ENCODE data around the gene PPCDC. TPM values are rescaled to one million over a fixed set of nuclear protein-coding genes. Genes with fewer than 3 reads are reported as not detected.

Gene PPCDC
- total and polyA plus RNA-seq, 10 of the 15 experiments (the other 5 are each of a cell fraction or from before 2014, with no cell fraction given) = 32.5 to 135 (median 55.0) TPM

DNA sequence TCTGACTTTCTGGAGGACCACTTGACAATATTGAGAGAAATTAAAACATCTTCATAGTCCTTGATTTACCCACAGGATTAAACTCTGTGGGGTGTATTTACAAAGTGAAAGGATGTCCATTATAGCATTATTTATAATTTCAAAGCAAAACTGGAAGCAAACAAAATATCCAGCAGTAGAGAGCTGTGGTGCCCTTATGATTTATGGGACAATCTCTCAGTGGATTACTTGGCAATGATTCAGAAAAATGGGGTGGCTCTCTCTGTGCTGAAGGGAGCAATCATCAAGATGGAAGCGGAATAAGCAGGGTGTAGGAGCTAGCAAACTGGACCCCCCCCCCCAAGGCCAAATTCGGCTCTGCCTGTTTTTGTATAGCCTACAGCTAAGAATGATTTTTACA is 9.0 kb downstream of the PPCDC start (continued):
- TF ChIP-seq, protein P1, sequence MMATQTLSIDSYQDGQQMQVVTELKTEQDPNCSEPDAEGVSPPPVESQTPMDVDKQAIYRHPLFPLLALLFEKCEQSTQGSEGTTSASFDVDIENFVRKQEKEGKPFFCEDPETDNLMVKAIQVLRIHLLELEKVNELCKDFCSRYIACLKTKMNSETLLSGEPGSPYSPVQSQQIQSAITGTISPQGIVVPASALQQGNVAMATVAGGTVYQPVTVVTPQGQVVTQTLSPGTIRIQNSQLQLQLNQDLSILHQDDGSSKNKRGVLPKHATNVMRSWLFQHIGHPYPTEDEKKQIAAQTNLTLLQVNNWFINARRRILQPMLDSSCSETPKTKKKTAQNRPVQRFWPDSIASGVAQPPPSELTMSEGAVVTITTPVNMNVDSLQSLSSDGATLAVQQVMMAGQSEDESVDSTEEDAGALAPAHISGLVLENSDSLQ (IDR thresholded peaks at IDR 0.05) = no peak
- TF ChIP-seq, protein P2, sequence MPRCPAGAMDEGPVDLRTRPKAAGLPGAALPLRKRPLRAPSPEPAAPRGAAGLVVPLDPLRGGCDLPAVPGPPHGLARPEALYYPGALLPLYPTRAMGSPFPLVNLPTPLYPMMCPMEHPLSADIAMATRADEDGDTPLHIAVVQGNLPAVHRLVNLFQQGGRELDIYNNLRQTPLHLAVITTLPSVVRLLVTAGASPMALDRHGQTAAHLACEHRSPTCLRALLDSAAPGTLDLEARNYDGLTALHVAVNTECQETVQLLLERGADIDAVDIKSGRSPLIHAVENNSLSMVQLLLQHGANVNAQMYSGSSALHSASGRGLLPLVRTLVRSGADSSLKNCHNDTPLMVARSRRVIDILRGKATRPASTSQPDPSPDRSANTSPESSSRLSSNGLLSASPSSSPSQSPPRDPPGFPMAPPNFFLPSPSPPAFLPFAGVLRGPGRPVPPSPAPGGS (IDR thresholded peaks at IDR 0.05; ENCODE audit: borderline replicate concordance, insufficient read depth, low read depth, low read length, poor library complexity, severe bottlenecking) = no peak
- TF ChIP-seq RUNX3 (IDR thresholded peaks at IDR 0.05; ENCODE audit: low read length) = no peak

DNA sequence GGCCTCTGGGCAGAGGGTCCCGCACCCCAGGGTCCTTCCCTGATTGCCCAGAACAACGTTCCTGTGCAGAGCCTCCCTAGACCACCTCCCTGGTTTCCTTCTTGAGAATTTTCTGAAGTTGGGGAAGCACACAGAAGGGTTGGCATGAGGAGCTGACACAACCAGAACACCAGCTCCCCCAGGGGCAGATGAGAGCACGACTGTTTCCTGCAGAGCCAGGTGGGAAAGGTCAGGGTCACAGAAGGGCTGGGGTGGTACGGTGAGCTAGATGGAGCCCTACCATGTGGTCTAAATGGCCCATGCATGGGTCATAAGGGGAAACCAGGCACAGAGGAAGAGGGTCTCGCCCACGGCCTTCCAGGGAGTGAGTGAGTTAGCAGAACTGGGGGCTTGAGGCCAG is 10.4 kb downstream of the PPCDC start:
- no peaks in the 10 kb centered on the region for H3K9me3 ChIP-seq (replicated peaks; ENCODE audit: control insufficient read depth, insufficient read depth, low read length)
- peaks cover 41% of the 10 kb centered on the region for H3K4me1 ChIP-seq (ENCODE audit: control insufficient read depth, insufficient read depth, low read length)
- TF ChIP-seq, protein P3, sequence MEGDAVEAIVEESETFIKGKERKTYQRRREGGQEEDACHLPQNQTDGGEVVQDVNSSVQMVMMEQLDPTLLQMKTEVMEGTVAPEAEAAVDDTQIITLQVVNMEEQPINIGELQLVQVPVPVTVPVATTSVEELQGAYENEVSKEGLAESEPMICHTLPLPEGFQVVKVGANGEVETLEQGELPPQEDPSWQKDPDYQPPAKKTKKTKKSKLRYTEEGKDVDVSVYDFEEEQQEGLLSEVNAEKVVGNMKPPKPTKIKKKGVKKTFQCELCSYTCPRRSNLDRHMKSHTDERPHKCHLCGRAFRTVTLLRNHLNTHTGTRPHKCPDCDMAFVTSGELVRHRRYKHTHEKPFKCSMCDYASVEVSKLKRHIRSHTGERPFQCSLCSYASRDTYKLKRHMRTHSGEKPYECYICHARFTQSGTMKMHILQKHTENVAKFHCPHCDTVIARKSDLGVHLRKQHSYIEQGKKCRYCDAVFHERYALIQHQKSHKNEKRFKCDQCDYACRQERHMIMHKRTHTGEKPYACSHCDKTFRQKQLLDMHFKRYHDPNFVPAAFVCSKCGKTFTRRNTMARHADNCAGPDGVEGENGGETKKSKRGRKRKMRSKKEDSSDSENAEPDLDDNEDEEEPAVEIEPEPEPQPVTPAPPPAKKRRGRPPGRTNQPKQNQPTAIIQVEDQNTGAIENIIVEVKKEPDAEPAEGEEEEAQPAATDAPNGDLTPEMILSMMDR (IDR thresholded peaks at IDR 0.05 in 2 of 3, conservative IDR thresholded peaks at IDR 0.05 in 1 of 3; ENCODE audit: control insufficient read depth in 2 of 3, extremely low read depth in 1 of 3, insufficient read depth in 1 of 3, low read depth in 3 of 3, low read length in 3 of 3) = 0 out of 6 replicates have a peak, but pooled peaks of 1 of the 3 experiments have one; percentile 27
- TF ChIP-seq NR2F1 (conservative IDR thresholded peaks at IDR 0.05) (0 out of 2 replicates have a peak, but pooled peaks have one; percentile 22), BMI1 (IDR thresholded peaks at IDR 0.05; ENCODE audit: borderline replicate concordance) (no peak), SIX5 (IDR thresholded peaks at IDR 0.05; ENCODE audit: low read depth, low read length, severe bottlenecking) (no peak)
- no peaks in the 10 kb centered on the region for H4K20me1 ChIP-seq (ENCODE audit: control insufficient read depth, insufficient read depth)
- H3K27ac ChIP-seq (ENCODE audit: control insufficient read depth, insufficient read depth) = no peak overlapping the region
- no peak overlapping the region for H3K4me2 ChIP-seq (ENCODE audit: control insufficient read depth, insufficient read depth)
- H3K9ac ChIP-seq (ENCODE audit: control insufficient read depth, insufficient read depth, low read length) = no peak overlapping the region
- POLR2A ChIA-PET = interaction anchor here (0.6 to 1.2 kb wide), 4 partner anchors 10 to 168 kb away, joined by 3 to 5 read pairs (median 4); partner anchors contain the start of gene C15orf39
- H3K4me3 ChIP-seq = no peak overlapping the region
- H3K36me3 ChIP-seq (ENCODE audit: control insufficient read depth in 2 of 2, insufficient read depth in 2 of 2, low read length in 1 of 2) = peaks cover 0 to 2% of the 10 kb centered on the region in 2 experiments; a peak in 3 of 4 replicates
- in situ Hi-C loops (cut with MboI) (no loop called here), intact Hi-C loops (cut with micrococcal nuclease; ENCODE audit: unreplicated experiment) (no loop called here)
- H3K79me2 ChIP-seq (ENCODE audit: control insufficient read depth, insufficient read depth, low read length) = peaks cover 10% of the 10 kb centered on the region
- RAD21 ChIA-PET (ENCODE audit: unreplicated experiment) = interaction anchor here (0.6 to 1.3 kb wide), 2 partner anchors 9 to 74 kb away, joined by 3 to 8 read pairs; no protein-coding TSS in a partner anchor
- 78% methylated on average over 6 of the region's 6 CpGs for WGBS (ENCODE audit: insufficient coverage, insufficient replicate concordance, low lambda C conversion rate, missing lambda C conversion rate)
- no peak for FAIRE-seq
- no peak for DNase-seq (ENCODE audit: low read depth, low spot score)
- no TSS peak for BruUV-seq (replicated peaks)
- SMC1A ChIA-PET (ENCODE audit: uncharacterized antibody, unreplicated experiment) = interaction anchor here (1.5 to 1.6 kb wide), 2 partner anchors 9 to 10 kb away, joined by 3 to 8 read pairs; partner anchors contain the start of gene PPCDC
- no peak overlapping the region for H2AFZ ChIP-seq (ENCODE audit: control insufficient read depth, low read depth, low read length)
- ATAC-seq = no peak
- CTCF ChIA-PET = interaction anchor here (0.7 to 5.6 kb wide), 4 partner anchors 10 to 170 kb away, joined by 3 to 28 read pairs (median 6); partner anchors contain the start of gene C15orf39
- no peaks in the 10 kb centered on the region for H3K27me3 ChIP-seq (replicated peaks in 1 of 2; ENCODE audit: control insufficient read depth in 2 of 2, insufficient read depth in 2 of 2, low read length in 1 of 2)

Measured in GM12878 (cell line).